A204.1 (cell line): ENCODE measurements around the gene GAB2.
"Not testable (repeated sequence)": the region's sequence is repeated elsewhere in the genome, so short reads cannot be mapped to it uniquely, and the experiment has no call there.

Experiments used
- FAIRE-seq: peaks from 2 replicates; lab custom pipeline; 2012; peaks lifted over from hg19 to GRCh38; lab: Jason Lieb, UNC

The GAB2 gene

GRCh38 chr11:78179459-78180071 lies 238.1 kb downstream of the GAB2 start:
- no peak for FAIRE-seq

GRCh38 chr11:78177216-78177615 lies 240.4 kb downstream of the GAB2 start:
- FAIRE-seq: no peak

GRCh38 chr11:78176605-78177141 lies 240.9 kb downstream of the GAB2 start:
- FAIRE-seq: no peak

GRCh38 chr11:78175862-78176261 lies 241.8 kb downstream of the GAB2 start:
- FAIRE-seq: not testable (repeated sequence)

GRCh38 chr11:78171951-78172350 lies 245.7 kb downstream of the GAB2 start:
- no peak for FAIRE-seq

GRCh38 chr11:78170874-78171549 lies 246.6 kb downstream of the GAB2 start:
- no peak for FAIRE-seq

- FAIRE-seq: no peak
These were observed 247.2 kb downstream of the GAB2 start for GRCh38 chr11:78170413-78170812.

GRCh38 chr11:78168539-78169477 lies 248.8 kb downstream of the GAB2 start:
- FAIRE-seq: no peak

- FAIRE-seq: no peak
These were observed 250.7 kb downstream of the GAB2 start for GRCh38 chr11:78166855-78167469.
